Measurements from ENCODE around the gene CDH20.
"Not testable (repeated sequence)": the region's sequence is repeated elsewhere in the genome, so short reads cannot be mapped to it uniquely, and the experiment has no call there.

CDH20 gene

GRCh38 chr18:61350578-61350977, 17.3 kb downstream of the CDH20 start:
- no peak for DNase-seq

- DNase-seq: peak; percentile 42
Measured at GRCh38 chr18:61352059-61352458, 18.8 kb downstream of the CDH20 start.

GRCh38 chr18:61352611-61353010, 19.4 kb downstream of the CDH20 start:
- DNase-seq: no peak

GRCh38 chr18:61360404-61361383, 27.5 kb downstream of the CDH20 start:
- DNase-seq: no peak

GRCh38 chr18:61362511-61362910, 29.3 kb downstream of the CDH20 start:
- no peak for DNase-seq

- DNase-seq: no peak
Measured at GRCh38 chr18:61364953-61365352, 31.7 kb downstream of the CDH20 start.

- DNase-seq: peak; percentile 31
Measured at GRCh38 chr18:61368001-61368400, 34.8 kb downstream of the CDH20 start.

- not testable (repeated sequence) for DNase-seq
Measured at GRCh38 chr18:61369671-61370070, 36.4 kb downstream of the CDH20 start.

GRCh38 chr18:61371111-61371510, 37.9 kb downstream of the CDH20 start:
- DNase-seq: peak; percentile 48

- peak; percentile 40 for DNase-seq
Measured at GRCh38 chr18:61379827-61380226, 46.6 kb downstream of the CDH20 start.

GRCh38 chr18:61388010-61388409, 54.8 kb downstream of the CDH20 start:
- no peak for DNase-seq

GRCh38 chr18:61394983-61395382, 61.8 kb downstream of the CDH20 start:
- DNase-seq: no peak

GRCh38 chr18:61397222-61397621, 64.0 kb downstream of the CDH20 start:
- no peak for DNase-seq

- peak; percentile 69 for DNase-seq
Measured at GRCh38 chr18:61398961-61399705, 65.9 kb downstream of the CDH20 start.

- peak; percentile 50 for DNase-seq
Measured at GRCh38 chr18:61400016-61400635, 66.9 kb downstream of the CDH20 start.

- no peak for DNase-seq
Measured at GRCh38 chr18:61400716-61401115, 67.5 kb downstream of the CDH20 start.

- DNase-seq: no peak
Measured at GRCh38 chr18:61402726-61403125, 69.5 kb downstream of the CDH20 start.

GRCh38 chr18:61413396-61413795, 80.2 kb downstream of the CDH20 start:
- DNase-seq: no peak

GRCh38 chr18:61414086-61414485, 80.9 kb downstream of the CDH20 start:
- DNase-seq: peak; percentile 43

- no peak for DNase-seq
Measured at GRCh38 chr18:61419763-61420162, 86.5 kb downstream of the CDH20 start.

GRCh38 chr18:61420218-61420885, 87.1 kb downstream of the CDH20 start:
- peak; percentile 29 for DNase-seq

- DNase-seq: peak; percentile 50
Measured at GRCh38 chr18:61426492-61427053, 93.3 kb downstream of the CDH20 start.

All from eye (tissue), 1 donor.